HG03135 (cell line): Measurements from ENCODE around the gene MYO5C.

ENCODE experiments used
- ATAC-seq: cut with Tn5 transposase; IDR thresholded peaks from one replicate; pipeline ENCODE4 v1.9.1; 2021; ENCODE audit warnings: mild to moderate bottlenecking, moderate library complexity; ENCODE audit not compliant: unreplicated experiment

The MYO5C gene

DNA sequence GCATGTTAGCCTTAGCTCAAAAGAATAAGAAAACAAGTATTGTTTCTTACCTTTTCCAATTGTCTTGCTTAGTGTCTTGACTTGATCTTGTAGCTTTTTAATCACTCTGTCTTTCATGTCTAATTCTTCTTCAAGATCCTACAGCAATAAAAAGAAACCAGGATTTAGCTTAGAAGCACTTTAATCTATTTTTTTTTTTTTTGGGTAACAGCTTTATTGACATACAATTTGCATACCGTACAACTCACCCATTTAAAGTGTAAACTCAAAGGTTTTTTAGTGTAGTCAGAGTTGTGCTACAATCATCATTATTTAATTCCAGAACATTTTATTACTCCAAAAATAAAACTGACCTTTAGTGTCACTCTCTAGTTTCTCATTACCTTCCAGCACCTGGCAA is 81.1 kb downstream of the MYO5C start:
- no peak for ATAC-seq

DNA sequence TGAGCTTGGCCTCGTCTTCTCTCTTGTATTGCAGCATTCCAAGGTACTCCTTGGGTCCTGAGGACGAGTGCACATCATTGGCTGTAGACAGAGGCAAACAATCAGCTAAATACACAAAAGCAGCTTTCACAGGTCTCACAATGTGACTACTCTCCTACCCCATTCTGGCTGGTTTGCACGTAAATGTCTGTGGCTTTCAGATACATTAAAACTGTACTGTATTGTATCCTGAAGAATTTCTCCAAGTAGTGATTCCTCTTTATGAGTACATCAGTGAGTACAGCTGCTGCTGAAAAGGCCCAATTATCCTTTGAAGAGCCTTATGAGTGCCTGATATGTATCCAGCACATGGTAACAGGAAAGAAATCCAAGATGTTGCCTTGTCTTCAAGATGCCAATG is 82.4 kb downstream of the MYO5C start:
- no peak for ATAC-seq

DNA sequence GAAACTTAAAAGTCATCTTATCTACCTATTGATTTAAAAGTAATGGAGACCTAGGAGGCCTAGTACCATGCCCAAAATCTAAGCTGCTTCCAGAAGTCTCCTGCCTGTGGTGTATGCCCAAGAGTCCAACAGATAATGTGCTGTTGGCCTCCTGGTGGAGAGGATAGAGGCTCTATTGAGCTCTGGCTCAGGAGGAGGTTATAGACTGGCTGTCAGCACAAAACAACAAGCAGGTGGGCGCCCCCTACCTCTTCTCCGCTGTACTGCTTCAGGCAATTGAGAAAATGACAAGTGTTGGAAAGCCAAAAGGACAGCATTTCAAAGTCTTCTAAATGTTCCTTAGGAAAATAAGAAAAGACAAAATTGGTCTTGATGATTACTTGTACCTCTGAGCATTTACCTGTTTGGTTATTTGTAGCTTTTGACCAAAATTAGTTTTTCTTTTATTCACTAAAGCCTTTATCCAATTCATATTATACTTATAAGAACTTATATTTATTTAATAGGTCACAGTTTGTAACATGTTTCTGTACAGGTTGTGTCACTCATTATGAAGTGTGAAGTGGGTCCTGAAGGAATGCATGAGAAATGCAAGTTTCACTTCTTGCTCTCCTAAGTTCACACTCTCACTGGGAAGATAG is 87.2 kb downstream of the MYO5C start:
- ATAC-seq: peak; percentile 74

DNA sequence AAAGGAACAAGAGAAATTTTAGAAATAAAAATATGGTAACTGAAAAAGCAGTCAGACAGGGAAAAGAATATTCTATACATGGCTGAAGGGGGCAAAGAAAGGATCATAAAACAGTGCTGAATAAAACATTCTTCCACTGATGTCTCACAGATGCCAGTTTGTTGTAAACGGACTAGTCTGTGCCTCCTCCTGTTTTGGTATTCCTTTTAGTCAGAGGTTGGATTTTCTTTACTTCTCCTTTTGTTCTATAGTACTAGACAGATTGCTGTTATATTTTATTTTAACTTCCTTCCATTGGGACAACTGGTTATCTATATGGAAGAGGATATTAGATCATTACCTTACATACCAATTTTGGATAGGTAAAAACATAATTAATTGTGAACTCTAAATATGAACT is 88.4 kb downstream of the MYO5C start:
- no peak for ATAC-seq

DNA sequence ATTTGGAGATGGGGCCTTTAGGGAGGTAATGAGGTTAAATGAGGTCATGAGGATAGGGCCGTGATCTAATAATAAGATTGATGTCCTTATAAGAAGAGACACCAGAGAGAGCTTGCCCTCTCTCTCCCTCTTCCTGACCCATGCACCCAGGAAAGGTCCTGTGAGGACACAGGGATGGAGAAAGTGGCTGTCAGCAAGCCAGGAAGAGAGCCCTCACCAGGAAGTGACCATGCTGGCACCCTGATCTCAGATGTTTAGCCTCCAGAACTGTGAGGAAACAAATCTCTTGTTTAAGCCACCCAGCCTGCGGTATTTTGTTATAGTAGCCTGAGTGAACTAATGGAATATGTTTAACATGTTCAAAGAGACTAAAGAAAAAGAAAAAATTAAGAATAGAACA is 89.2 kb downstream of the MYO5C start:
- no peak for ATAC-seq

DNA sequence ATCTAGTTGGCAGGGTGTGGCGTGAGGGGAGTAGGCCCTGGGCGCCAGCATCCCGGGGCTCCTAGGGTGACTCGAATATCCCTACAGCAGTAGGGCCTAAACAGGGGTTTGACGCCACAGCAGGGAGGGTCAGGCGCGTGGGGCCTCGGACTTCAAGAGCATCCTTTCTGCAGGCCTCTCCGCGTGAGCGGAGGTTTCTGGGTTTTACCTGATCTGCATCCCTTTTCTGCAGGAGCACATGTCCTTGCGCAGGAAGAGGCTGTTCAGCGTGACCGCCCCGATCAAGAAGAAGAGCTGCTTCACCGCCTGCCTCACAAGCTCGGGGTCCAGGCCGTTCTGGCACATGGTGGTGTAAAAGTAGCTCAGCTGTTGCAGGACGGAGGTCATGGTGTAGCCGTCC is 90.9 kb downstream of the MYO5C start:
- ATAC-seq: no peak

DNA sequence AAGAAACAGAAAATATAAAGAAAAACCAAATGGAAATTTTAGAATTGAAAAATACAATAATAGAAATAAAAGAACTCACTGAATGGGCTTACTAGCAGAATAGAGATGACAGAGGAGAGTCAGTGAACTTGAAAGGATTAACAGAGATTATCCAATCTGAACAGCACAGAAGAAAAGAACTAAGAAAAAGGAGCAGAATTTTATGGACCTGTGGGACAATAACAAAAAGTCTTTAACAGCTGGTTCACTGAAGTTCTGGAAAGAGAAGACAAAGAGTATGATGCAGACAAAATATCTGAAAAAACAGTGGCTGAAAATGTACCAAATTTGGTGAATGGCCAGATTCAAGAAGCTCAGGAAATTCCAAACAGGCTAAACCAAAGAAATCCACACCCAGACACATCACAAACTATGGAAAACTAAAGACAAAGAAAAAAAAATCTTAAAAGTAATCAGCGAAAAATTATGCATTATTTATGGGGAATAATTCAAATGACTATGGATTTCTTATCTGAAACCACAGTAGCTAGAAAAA is 94.7 kb downstream of the MYO5C start:
- no peak for ATAC-seq

DNA sequence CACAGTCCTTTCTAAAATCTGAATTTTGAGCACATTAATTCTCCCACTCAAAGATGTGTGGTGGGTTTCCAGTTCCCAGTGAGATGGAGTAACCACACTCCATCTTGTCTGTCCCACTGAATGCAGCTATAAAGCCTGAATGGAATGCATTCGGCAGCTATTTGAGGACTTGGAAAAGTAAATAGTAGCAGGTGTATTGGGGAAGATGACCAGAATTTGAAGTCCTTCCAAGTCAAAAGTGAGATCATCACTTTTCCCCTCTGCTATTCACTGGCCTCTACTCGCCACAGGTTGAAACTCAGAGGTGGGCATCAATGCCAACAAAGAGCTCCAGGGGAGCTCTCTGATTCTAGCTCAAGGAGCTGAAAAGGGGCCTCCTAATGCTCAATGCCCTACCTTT is 96.3 kb downstream of the MYO5C start:
- ATAC-seq: no peak

DNA sequence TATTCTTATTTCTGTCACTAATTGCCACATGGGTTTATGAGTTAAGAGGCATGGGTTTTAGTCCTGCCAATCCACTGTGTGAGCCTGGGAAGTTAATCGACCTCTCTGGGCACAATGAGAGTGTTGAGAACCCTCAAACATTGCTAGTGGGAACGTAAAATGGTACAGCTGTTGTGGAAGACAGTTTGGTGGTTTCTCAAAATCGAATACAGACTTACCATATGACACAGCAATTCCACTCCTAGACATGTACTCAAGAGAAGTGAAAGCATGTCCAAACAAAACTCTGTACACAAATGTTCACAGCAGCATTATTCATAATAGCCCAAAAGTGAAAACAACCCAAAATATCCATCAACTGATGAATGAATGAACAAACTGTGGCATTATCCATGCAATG is 98.7 kb downstream of the MYO5C start:
- no peak for ATAC-seq

DNA sequence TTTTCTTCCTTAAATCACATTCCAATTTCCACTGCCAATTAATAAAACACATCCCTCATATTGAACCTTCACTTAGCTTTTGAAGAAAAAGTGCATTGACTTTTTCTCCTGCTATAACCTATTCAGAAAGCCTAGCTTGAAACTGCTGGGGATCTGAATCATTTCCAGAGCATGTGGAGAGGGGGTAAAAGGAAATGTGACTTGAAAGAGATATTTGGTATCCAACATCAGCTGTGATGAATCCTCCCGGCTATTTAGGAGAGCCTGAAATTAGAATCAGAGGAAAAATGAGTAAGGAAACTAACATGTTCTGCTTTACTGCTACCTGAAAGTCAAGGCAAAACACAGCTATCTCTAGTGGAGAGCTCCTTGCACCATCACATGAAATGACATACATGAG is 101.8 kb downstream of the MYO5C start:
- ATAC-seq: no peak

DNA sequence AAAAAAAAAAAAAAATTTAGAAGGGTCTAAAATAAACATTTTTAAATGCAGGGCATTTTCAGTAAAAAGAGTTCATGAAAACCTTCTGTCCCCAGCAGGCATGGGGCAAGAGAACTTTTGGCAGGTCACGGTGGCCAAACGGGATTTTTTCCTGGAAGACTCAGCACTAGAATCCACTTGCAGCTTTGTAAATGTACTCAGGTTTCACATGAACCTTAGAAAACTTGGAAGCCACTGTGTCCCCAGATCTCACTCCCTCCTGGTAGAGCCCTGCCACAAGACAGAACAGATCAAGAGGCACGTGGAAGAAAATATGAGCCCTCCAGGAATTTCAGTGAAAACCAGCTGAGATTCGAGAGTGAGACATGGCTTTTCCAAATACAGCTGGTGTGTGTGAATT is 102.3 kb downstream of the MYO5C start:
- no peak for ATAC-seq

DNA sequence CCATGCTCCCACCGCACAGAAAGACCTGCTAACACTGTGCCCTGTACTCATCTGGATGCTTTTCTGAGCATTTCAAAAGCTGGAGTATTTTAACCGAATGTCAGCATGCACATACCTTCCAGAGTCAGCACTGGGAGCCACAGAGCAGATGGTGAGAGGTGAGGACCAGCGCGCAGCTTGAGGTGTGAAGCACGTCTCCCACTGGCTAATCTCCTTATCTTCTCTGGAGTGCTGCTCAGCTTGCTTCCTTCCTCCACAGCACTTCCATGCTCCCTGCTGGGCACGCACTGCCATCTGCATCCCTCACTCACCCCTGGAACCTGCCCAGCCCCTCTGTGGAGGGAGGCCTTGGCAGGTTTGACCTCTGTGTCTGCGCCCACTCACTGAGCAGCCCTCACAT is 104.4 kb downstream of the MYO5C start, which contains the start of gene GNB5:
GNB5 (minus strand) TSS at position 186 of the 400 bp plus-strand sequence. CDS start 6,716 bp downstream, outside the sequence.
- ATAC-seq: no peak

DNA sequence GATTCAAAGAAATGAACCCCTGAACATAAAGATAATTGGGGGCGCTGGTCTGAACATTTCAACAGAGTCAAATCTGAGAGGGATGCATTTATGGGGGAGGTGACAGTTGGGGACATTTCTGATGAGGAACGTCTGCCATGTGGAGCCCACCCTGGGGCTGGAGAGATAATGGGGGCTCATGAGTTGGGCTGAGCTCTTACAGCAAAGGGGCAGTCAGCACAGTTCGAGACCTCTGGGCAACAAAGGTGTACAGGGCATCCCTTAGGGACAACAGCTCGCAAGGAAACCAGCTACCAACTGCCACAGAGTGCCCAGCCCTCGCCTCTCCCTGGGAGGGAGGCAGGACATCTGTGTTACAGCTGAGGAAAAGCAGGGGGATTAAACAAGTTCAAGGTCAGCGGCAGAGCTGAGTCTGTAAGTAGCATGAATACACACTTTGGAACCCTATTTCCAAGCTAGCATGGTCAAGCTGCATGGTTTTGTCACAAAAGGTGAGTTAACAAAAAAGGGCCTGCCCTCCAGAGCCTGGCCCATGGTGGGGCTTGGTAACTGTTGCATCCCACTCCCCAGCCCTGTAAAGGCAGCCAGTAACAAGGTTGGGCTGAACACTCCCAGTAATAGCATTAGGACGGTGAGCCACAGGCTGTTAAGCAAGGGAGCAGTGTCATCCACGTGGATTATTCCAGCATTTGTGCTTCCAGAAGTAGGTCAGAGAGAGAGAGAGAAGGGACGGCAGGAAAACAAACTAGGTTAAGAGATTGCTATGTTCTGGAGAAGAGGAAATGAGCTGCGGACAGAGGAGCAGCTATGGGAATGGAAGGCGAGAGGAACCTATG is 108.7 kb downstream of the MYO5C start:
- ATAC-seq: no peak

DNA sequence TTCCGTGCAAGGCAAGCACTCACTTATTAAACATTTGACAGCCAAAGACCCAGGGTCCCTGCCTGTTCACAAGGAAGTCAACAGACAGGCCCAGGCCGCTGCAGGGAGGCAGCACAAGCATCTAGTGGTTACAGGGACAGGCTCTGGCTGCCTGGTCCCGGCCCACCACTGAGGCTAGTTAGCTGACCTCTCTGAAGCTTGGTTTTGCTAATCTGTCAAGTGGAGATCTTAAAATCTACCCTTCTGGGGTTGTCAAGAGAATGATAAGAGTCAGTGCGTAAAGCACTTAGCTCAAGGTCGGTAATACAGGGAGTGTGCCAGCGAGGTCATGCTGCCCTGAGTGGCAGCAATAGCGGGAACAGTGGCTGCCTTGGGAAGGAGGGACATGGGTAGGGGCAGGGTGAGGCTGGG is 110.4 kb downstream of the MYO5C start:
- ATAC-seq: no peak

DNA sequence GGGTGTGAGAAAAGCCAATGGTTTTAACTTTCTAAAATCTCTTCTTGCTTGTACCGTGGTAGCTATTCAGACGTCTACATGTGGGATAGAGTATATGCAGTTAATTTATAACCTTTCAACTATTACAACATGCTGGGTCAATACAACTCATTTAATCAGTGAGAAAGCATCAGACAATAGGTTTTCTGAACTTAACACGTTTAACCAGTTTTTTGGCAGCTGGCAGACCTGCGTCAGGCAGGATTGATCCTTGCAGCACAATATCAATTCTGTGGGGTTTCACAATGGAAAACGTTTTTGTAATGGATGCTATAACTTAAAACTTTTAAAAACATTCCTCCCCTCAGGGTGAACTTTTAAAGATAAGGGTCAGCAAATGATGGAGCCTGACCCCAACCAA is 110.9 kb downstream of the MYO5C start:
- ATAC-seq: no peak

DNA sequence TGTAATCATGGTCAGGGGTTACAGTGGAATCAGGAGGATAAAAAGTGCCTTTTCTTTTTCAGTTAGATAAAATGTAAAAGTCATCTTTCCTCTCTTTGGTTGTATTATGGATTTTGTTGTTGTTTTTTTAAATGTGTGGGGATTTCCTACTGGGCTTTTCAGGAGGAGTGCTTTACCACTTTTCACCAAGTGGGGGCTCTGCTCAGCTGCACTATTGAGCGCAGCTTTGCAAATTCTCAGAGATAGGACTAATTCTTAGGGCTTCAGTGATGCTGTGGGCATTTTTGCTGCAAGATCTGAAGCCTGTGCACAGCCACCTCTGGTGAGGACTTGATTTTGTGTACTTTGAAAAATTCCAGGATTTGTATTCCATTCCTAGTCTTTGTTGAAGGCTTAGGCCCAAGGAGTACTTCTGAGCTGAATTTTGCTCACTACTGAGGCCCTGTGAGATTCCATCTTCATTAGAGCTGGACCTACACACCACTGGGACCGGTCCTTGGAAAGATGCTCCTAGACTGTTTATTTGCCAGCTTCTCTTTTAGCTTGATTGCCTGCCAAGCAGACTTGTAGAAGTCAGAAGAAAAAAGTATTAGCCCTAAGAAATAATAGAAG is 111.9 kb downstream of the MYO5C start:
- no peak for ATAC-seq

DNA sequence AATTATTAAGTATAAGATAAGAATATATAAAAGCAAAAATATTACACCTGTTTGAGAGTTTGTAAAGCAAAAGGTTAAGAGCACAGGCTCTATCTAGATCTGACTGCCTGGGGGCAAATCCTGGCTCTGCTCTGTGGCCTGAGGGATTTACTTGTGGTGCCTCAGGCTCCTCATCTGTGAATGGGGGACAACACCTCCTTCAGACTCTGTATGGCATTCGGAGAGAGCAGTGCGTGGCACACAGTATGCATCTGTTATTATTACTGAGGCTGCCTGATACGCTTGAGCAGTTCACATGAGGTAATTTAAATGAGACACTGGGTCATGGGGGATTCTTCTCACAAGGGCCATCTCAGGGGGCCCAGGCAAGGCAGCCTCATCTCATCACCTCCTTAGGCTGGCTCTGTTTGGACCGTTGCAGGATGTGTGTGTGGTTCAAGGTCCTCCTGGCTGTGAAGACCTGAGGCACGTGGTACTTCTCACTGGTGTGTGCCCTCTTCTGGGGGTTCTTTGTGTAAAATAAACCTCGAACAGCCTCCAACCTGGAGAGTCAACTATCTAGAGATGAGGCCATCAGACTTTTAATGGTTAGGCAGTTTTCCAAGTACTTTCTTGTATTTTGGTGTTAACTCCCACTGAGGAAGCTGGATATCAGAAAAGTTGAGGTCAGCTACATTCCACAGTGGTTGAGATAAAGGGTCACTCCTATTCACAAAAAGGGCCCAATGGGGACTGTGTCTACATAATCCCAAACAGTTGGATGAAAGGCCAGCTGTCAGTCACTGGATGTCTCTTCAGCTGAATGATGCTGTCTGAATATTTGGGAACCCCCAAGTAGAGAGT is 113.4 kb downstream of the MYO5C start:
- ATAC-seq: no peak

DNA sequence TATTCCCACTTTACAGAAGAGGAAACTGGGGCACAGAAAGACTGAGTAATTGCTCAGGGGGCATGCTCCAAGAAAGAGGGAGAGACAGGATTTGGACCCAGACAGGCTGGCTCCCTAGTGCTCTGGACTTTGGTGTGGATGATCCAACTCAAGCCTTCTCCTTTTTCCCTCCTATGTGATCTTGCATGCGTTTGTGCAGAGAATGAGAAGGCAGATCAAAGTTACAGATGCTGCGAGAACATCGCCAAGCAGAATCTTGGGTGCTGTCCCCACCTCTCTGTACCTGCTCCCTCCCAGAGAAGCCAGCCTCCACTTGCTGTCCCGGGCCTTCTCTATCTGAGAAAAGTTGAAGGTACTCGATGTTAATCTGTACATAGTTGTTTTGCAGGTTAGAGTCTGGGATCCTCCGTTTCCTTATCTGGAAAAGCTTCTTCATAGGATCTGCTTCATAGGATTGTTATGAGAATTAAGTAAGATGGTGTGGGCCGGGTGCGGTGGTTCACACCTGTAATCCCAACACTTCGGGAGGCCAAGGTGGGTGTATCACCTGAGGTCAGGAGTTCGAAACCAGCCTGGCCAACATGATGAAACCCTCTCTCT is 114.7 kb downstream of the MYO5C start:
- ATAC-seq: no peak

DNA sequence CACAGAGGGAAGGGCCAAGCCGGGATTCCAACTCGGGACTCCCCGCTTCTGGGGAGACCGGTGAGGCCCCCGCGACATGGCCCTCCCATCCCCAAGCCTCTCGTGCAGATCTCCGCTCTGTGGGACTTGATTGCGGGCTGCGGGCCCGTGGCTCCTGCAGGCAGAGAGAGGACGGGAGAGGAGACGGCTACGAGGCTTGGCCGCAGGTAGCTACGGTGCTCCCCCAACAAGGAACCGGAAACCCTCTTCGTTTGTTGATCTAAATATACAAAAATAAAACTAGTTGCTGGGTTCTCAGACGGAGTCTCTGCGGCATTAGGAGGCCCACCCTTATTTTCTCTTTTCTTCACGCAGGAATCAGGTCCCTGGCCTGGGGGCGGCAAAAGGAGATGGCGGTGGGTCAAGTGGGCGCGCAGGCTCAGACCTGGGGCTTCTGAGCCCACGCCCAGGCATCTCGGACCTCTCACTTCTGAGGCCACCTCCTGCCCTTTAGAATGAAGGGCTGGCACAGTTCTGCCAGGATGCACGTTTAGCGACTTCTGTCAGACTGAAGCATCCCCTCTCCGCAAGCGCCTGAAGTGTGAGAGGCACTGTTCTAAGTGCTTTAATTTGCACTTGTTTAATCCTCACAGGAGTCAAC is 115.3 kb downstream of the MYO5C start:
- ATAC-seq: peak; percentile 29
